HG03064 (cell line): ENCODE data around the gene ZKSCAN1.
"Not testable (repeated sequence)": the region's sequence is repeated elsewhere in the genome, so short reads cannot be mapped to it uniquely, and the experiment has no call there.

ENCODE experiments used
- ATAC-seq: cut with Tn5 transposase; IDR thresholded peaks from one replicate; pipeline ENCODE4 v1.9.1; 2021; ENCODE audit warnings: low read depth; ENCODE audit not compliant: unreplicated experiment

Gene ZKSCAN1

DNA sequence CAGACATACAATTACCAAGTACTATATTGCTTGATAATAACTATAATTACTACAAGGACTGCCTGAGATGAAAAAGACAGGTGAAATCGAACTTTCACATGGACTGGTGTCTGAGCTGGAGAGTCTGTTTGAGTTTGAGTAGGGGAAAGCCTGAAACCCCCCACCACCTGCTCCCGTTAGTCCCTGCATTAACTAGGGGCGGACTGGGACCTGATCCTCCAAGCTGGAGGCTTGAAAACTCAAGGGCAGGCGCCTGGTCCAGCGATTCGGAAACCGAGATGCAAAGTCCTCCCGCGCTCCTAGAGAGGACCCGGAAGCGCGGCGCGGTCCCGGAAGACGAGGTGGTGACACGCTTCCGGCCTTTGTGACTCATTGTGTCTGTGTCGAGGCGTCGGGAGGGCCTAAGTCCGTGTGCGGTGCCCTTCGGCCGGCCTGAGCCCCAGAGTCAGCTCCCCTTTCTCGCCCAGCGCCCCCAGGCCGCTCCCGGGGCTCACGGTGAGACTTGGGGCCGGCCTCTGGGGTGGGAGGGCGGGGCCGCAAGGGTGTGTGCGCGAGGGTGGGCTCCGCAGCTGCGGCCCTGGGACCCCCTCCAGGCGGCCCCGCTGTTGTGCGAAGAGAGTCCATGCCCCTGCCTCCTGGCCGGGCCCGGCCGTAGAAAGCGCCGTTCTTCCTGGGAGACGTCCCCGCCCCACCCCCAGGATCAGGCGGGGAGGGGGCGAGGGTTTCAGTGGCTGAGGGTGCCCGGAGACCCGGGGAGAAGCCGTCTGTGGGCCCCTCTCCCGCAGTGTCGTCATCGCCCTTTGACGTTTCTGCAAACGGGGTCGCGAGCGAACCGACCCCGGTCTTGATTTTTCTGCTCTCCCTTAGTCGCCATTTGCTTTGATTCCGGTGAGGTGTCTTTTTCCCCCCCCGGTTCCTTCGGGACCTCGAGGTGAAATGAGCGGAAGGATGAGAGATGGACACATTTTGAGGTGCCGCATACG, at the start of gene ZKSCAN1:
TSS of gene ZKSCAN1 (plus strand) at position 365 of the 983 bp plus-strand sequence. CDS start 7,911 bp downstream, outside the sequence.
- peak; percentile 95 for ATAC-seq

GRCh38 chr7:99969298-99969697, 46.1 kb upstream of the ZKSCAN1 start:
- no peak for ATAC-seq

- ATAC-seq: not testable (repeated sequence)
Observed at GRCh38 chr7:99969813-99970212, 45.6 kb upstream of the ZKSCAN1 start.

DNA sequence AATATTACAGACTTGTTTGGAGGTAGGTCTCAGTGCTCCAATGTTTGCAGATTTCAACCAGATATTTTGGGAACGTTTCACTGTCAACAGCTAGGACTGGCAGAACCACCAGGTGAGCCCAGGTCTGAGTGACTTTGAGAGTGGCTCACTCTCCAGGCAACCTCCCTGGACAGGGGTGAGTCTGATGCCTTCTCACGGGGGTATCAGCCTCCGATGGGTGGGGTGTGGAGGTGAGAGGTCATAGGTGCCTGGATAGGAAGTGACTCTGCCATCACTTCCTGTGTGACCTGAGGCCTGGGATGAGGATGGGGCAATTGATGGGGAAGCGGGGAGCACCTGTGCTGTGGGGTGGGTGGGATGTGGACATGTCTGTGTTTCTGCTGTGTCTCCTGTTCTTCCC, 44.2 kb upstream of the ZKSCAN1 start:
- no peak for ATAC-seq

GRCh38 chr7:99973817-99974216, 41.6 kb upstream of the ZKSCAN1 start:
- not testable (repeated sequence) for ATAC-seq

GRCh38 chr7:99974681-99975080, 40.7 kb upstream of the ZKSCAN1 start:
- no peak for ATAC-seq

DNA sequence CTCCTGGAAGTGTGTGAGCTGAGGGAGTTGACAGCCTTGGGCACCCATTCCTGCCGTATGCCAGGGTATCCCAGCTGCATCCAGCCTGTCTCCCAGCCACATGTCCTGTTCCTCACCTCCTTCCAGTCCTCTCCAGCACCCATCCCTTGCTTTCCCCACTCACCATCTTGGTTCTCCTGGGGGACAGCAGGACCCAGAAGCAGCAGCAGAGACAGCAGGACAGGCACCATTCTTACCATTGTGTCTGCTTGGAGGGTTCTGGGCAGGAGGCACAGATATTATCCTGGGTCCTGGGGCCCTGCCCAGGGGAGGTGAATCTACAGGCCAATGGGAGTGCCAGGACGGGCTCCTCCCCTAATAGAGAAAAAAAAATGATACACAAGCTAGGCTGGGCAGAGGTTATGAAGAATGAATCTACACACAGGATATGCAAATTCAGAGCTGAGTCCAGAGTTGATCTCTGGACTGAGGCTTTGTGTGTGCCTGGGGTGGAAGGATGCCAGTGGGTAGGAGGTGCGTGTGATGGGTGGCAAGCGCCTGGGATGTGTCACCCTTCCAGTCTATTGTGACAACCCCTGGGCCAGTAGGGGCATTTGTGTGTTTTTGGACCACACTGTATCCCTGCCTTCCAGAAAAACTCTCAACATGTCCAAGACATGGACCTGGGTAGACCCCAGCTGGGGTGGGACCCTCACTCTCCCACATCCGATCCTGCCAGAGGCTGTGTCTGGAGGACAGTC, 39.4 kb upstream of the ZKSCAN1 start, which contains the start of gene AZGP1:
TSS of gene AZGP1 (minus strand) at position 250 of the 740 bp plus-strand sequence. CDS start at position 239, 11 bp downstream.
- no peak for ATAC-seq

- no peak for ATAC-seq
Observed at GRCh38 chr7:99976626-99977025, 38.8 kb upstream of the ZKSCAN1 start.

DNA sequence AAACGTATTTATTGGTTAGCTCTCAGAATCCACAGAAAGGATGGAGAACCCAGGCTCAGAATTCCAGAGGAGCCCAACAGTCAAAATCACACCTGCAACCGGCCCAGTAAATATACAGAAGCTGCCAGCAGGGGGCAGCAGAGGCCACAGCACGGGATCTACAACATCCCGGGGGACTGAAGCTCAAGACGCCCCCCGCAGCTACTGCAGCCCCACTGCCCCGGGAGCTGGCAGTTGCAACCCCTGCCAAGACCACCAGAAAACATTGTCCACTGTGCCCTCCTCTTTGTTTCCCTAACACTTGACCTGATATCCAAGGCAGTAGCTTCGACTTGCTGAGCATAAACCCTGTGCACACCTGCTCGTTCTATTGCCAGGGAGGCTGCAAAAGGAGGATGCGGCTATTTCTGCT, 35.6 kb upstream of the ZKSCAN1 start:
- not testable (repeated sequence) for ATAC-seq

DNA sequence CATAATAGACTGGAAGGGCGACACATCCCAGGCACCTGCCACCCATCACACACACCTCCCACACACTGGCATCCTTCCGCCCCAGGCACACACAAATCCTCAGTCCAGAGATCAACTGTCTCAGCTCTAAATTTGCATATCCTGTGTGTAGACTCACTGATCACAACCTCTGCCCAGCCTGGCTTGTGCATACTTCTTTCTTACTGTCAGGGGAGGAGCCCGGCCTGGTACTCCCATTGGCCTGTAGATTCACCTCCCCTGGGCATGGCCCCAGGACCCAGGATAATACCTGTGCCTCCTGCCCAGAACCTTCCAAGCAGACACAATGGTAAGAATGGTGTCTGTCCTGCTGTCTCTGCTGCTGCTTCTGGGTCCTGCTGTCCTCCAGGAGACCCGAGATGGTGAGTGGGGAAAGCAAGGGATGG, 34.9 kb upstream of the ZKSCAN1 start:
- not testable (repeated sequence) for ATAC-seq

GRCh38 chr7:99981066-99981465, 34.3 kb upstream of the ZKSCAN1 start:
- ATAC-seq: not testable (repeated sequence)

- no peak for ATAC-seq
Observed at GRCh38 chr7:99984593-99984992, 30.8 kb upstream of the ZKSCAN1 start.

- not testable (repeated sequence) for ATAC-seq
Observed at GRCh38 chr7:99987306-99987705, 28.1 kb upstream of the ZKSCAN1 start.

DNA sequence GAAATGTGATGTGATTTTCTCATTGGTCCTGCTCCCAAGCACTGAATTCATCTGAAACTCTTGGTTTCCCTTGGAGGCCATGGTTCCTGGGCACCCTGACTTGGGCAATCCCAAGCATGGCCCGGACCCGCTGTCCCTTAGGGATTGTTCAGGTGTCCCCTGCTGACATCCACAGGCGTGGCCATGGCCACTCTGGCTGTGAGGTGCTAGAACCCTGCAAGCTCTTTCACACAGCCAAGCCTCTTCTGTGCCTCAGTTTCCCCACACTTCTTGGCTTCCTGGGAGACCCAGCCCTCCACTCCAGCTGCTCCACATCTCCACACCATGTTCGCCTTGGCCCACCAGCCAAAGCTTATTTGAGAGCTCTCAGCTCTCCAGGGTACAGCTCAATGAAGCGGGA, 27.6 kb upstream of the ZKSCAN1 start:
- no peak for ATAC-seq

DNA sequence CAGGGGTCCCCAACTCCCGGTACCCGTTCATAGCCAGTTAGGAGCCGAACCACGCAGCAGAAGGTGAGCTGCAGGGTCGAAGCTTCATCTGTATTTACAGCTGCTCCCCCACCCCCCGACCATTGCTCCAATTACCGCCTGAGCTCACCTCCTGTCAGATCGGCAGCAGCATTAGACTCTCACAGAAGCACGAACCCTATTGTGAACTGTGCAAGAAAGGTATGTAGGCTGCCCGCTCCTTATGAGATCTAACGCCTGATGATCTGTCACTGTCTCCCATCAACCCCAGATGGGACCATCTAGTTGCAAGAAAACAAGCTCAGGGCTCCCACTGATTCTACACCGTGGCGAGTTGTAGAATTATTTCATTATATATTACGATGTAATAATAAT, 24.9 kb upstream of the ZKSCAN1 start:
- no peak for ATAC-seq

GRCh38 chr7:99991543-99991942, 23.9 kb upstream of the ZKSCAN1 start:
- not testable (repeated sequence) for ATAC-seq

DNA sequence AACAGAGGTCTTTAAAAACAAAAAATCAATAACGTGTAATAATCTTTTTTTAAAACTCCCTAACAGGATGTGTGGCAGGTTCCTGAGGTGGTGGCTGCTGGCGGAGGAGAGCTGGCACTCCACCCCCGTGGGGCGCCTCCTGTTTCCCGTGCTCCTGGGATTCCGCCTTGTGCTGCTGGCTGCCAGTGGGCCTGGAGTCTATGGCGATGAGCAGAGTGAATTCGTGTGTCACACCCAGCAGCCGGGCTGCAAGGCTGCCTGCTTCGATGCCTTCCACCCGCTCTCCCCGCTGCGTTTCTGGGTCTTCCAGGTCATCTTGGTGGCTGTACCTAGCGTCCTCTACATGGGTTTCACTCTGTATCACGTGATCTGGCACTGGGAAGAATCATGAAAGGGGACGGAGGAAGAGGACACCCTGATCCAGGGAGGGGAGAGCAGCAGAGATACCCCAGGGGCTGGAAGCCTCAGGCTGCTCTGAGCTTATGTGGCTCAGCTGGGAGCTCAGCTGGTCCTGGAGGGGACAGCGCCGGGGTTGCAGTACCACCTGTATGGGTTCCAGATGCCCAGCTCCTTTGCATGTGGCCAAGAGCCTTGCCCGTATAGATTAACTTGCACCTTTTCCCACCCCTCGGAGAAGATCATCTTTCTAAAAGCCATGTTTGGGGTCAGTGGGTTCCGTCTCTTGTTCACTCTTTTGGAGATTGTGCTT, 22.9 kb upstream of the ZKSCAN1 start:
- ATAC-seq: no peak

DNA sequence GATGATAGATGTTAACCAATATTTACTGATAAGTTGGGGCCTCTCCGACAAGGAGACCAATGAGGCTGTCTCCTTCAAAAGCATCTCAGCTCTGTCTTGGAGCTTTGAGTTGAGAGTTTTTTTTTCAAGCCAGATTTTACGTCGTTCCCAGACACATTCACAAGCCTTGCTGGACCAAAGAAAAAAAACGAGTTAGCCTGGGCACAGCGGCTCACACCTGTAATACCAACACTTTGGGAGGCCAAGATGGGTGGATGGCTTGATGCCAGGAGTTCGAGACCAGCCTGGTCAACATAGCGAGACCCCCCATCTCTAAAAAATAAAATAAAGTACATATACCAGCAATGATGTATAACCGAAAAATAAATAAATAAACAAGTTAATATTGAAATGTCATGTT, 20.6 kb upstream of the ZKSCAN1 start:
- ATAC-seq: no peak

GRCh38 chr7:99996755-99997544, 18.4 kb upstream of the ZKSCAN1 start:
- ATAC-seq: no peak
